Measurements from ENCODE around the gene VSIR.

Gene VSIR

DNA sequence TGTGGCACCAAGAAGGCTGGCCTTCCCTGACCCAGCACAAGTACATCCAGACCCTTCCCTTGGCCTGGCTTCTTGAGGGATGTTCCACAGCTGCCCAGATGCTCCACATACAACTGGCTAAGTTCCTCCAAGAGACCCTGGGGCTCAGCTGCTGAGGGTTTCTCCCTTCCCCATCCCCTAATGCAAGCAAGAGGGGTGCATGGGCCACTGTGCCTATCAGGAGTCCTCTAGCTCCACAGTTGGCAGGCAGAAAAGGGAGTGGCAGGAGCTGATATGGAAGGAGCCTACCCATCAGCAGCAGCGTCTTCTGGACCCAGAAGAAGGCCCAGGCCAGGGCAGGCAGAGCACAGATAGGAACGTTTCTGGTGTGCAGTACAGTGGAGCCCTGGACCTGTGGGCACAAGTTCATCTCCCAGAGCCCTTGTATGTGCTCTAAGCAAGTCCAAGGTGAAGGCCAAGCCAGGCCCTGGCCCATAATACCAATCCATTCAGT is 26.2 kb downstream of the VSIR start:
- H4K91ac ChIP-seq (ENCODE audit: low read length), result no peak overlapping the region
- H3K4ac ChIP-seq (ENCODE audit: low read depth in 1 of 2, low read length in 2 of 2), result peak overlapping the region in 1 of 2 experiments; percentile 6
- DNase-seq, result no peak
- no peaks in the 10 kb centered on the region for H3K9me3 ChIP-seq (ENCODE audit: control insufficient read depth, low read length)
- H2AK5ac ChIP-seq (ENCODE audit: low read length, severe bottlenecking), result no peak overlapping the region
- H3K4me1 ChIP-seq (ENCODE audit: control insufficient read depth, insufficient read depth, low read depth, low read length), result no peaks in the 10 kb centered on the region
- H2BK5ac ChIP-seq (ENCODE audit: low read depth, low read length, poor library complexity, severe bottlenecking), result no peak overlapping the region
- no peaks in the 10 kb centered on the region for H3K79me1 ChIP-seq (replicated peaks; ENCODE audit: low read length, poor library complexity, severe bottlenecking)
- peak overlapping the region; percentile 39 for H2AFZ ChIP-seq (ENCODE audit: low read depth, low read length)
- no peak overlapping the region for H3K27ac ChIP-seq (ENCODE audit: low read length, poor library complexity, severe bottlenecking)
- H2BK15ac ChIP-seq (ENCODE audit: low read depth, poor library complexity, severe bottlenecking), result no peak overlapping the region
- no peak overlapping the region for H3K4me3 ChIP-seq (ENCODE audit: insufficient read depth in 1 of 2, low read depth in 1 of 2, low read length in 2 of 2)
- no peak overlapping the region for H3K18ac ChIP-seq (ENCODE audit: low read depth in 1 of 2, low read length in 2 of 2)
- WGBS, result 64% methylated on average over 2 of the region's 2 CpGs
- H3K36me3 ChIP-seq (ENCODE audit: control insufficient read depth in 1 of 2, insufficient read depth in 2 of 2, low read depth in 1 of 2, low read length in 2 of 2), result peaks cover 0 to 14% of the 10 kb centered on the region in 2 experiments
- no peak overlapping the region for H2BK12ac ChIP-seq (ENCODE audit: low read length in 2 of 2)
- H3K14ac ChIP-seq (ENCODE audit: low read length in 2 of 2), result no peak overlapping the region
- H3K23ac ChIP-seq (ENCODE audit: low read length in 2 of 2), result no peak overlapping the region
- no peak overlapping the region for H2BK120ac ChIP-seq (ENCODE audit: low read depth, low read length)
- no peak overlapping the region for H3K4me2 ChIP-seq (ENCODE audit: low read length, poor library complexity, severe bottlenecking)
- H3K27me3 ChIP-seq (ENCODE audit: control insufficient read depth in 1 of 2, insufficient read depth in 1 of 2, low read length in 2 of 2), result peaks cover 0 to 44% of the 10 kb centered on the region in 2 experiments
- no peak overlapping the region for H3K9ac ChIP-seq (ENCODE audit: low read length)
- no peak overlapping the region for H4K8ac ChIP-seq (ENCODE audit: low read length)

DNA sequence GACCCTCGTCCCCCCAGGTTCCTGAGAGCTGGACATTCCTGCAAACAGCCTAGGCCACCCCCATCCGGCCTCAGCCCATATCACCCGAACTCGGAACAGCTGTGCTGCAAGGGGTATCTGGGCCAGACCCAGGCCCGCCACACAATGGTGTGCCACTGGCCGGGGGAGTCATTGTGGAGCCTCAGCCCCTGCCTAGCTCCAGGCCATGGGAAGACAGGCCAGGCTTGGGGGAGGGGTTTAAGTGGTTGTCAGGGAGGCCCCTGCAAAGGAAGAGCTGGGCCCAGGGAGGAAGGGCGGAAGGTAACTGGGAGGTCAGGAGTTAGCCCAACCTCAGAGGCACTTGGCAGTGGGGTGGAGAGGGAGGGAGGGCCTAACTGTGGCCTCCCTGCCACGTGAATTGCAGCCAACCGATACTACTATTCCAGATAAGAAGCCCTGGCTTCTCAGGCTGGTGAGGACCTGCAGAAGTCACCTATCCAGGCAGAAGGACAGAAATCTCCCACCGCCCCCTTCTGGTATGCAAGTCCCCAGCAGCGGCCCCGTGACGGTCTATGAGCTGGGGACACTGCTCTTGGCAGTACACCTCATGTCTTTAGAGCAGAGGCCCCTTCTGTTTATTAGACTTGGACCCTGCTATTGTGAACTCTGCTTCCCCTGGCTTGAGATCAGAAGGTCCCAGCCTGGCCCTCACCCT is 26.8 kb downstream of the VSIR start:
- no peak overlapping the region for H2BK120ac ChIP-seq (ENCODE audit: low read depth, low read length)
- no peak overlapping the region for H2BK12ac ChIP-seq (ENCODE audit: low read length in 2 of 2)
- H3K9me3 ChIP-seq (ENCODE audit: control insufficient read depth, low read length), result no peaks in the 10 kb centered on the region
- H3K4me2 ChIP-seq (ENCODE audit: low read length, poor library complexity, severe bottlenecking), result no peak overlapping the region
- no peak overlapping the region for H3K9ac ChIP-seq (ENCODE audit: low read length)
- H3K27ac ChIP-seq (ENCODE audit: low read length, poor library complexity, severe bottlenecking), result no peak overlapping the region
- H3K79me1 ChIP-seq (replicated peaks; ENCODE audit: low read length, poor library complexity, severe bottlenecking), result no peaks in the 10 kb centered on the region
- peaks cover 0 to 9% of the 10 kb centered on the region in 2 experiments for H3K36me3 ChIP-seq (ENCODE audit: control insufficient read depth in 1 of 2, insufficient read depth in 2 of 2, low read depth in 1 of 2, low read length in 2 of 2)
- H3K18ac ChIP-seq (ENCODE audit: low read depth in 1 of 2, low read length in 2 of 2), result no peak overlapping the region
- H3K4ac ChIP-seq (ENCODE audit: low read depth in 1 of 2, low read length in 2 of 2), result no peak overlapping the region
- no peak for DNase-seq
- 65% methylated on average over 12 of the region's 13 CpGs for WGBS
- no peak overlapping the region for H3K4me3 ChIP-seq (ENCODE audit: insufficient read depth in 1 of 2, low read depth in 1 of 2, low read length in 2 of 2)
- no peaks in the 10 kb centered on the region for H3K4me1 ChIP-seq (ENCODE audit: control insufficient read depth, insufficient read depth, low read depth, low read length)
- H4K8ac ChIP-seq (ENCODE audit: low read length), result no peak overlapping the region
- no peak overlapping the region for H2BK5ac ChIP-seq (ENCODE audit: low read depth, low read length, poor library complexity, severe bottlenecking)
- H2AFZ ChIP-seq (ENCODE audit: low read depth, low read length), result peak overlapping the region; percentile 3
- no peak overlapping the region for H2BK15ac ChIP-seq (ENCODE audit: low read depth, poor library complexity, severe bottlenecking)
- peak overlapping the region in 1 of 2 experiments; percentile 35 for H3K14ac ChIP-seq (ENCODE audit: low read length in 2 of 2)
- H2AK5ac ChIP-seq (ENCODE audit: low read length, severe bottlenecking), result no peak overlapping the region
- H3K23ac ChIP-seq (ENCODE audit: low read length in 2 of 2), result no peak overlapping the region
- H3K27me3 ChIP-seq (ENCODE audit: control insufficient read depth in 1 of 2, insufficient read depth in 1 of 2, low read length in 2 of 2), result peaks cover 0 to 45% of the 10 kb centered on the region in 2 experiments
- H4K91ac ChIP-seq (ENCODE audit: low read length), result no peak overlapping the region

DNA sequence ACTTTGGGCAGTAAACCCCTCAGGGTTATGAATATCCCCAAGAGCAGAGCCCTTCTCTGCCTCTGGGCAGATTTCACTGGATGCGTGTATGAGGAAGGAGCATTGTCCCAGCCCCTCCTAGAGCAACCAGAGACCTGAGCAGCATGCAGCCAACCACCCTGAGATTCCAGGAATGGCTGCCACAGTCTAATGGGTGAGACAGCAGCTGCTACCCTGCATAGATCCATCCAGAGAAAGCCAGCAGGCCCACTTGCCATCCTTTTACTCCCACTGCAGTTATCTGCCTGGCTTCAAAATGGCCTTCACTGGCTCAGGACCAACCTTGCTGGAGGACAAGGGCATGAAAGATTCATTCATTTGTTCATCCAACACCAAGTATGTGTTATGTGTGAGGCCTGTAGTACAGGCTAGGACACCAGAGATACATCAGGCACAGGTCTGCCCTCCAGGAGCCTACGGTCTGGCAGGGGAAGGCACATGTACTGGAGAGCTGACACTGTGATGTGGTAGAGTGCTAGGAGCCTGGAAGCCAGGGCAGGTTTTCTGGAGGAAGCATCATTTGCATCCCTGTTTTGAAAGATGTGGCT is 27.6 kb downstream of the VSIR start:
- H2AK5ac ChIP-seq (ENCODE audit: low read length, severe bottlenecking), result no peak overlapping the region

DNA sequence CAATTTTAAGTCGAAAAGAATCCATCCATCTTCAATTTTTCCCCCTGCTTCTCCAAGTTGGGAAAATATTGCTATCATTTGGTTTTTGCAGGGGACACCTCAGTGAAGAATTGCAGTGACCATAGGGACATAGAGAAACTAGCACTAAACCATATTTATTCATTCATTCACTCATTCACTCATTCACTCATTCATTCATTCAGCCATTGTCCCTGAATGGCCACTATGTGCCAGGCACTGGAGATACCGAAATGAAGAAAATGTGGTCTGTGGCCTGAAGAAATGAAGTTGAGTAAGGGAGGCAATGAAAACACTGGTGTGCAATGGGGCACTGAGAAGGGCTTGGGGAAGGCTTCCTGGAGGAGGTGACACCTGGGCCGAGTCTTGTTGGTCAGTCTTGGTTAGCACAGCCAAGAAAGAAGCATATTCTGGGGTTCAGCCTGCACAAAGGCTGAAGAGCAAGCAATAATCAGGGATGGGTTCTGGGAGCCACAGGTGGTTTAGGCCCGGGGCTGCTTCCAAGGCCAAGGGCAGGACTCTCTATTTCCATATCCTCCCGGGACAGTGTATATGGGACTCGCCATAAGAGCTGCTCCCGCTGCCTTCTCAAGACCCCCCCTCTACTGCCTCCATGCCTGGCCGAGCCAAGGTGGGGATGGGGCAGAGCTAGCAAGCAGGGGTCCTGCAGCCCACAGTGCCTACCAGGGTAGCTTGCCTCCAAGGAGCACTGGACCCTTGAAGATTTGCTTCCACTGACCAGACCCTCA is 28.2 kb downstream of the VSIR start:
- Histone ChIP-seq H3K79me1 (replicated peaks; ENCODE audit: low read length, poor library complexity, severe bottlenecking) (no peaks in the 10 kb centered on the region), H3K18ac (ENCODE audit: low read depth in 1 of 2, low read length in 2 of 2) (no peak overlapping the region), H3K27me3 (ENCODE audit: control insufficient read depth in 1 of 2, insufficient read depth in 1 of 2, low read length in 2 of 2) (peaks cover 0 to 49% of the 10 kb centered on the region in 2 experiments), H2BK120ac (ENCODE audit: low read depth, low read length) (no peak overlapping the region), H3K4me2 (ENCODE audit: low read length, poor library complexity, severe bottlenecking) (no peak overlapping the region), H2AK5ac (ENCODE audit: low read length, severe bottlenecking) (no peak overlapping the region), H3K9me3 (ENCODE audit: control insufficient read depth, low read length) (no peaks in the 10 kb centered on the region), H3K4me1 (ENCODE audit: control insufficient read depth, insufficient read depth, low read depth, low read length) (no peaks in the 10 kb centered on the region), H2AFZ (ENCODE audit: low read depth, low read length) (no peak overlapping the region), H3K36me3 (ENCODE audit: control insufficient read depth in 1 of 2, insufficient read depth in 2 of 2, low read depth in 1 of 2, low read length in 2 of 2) (no peaks in the 10 kb centered on the region), H4K8ac (ENCODE audit: low read length) (no peak overlapping the region), H2BK12ac (ENCODE audit: low read length in 2 of 2) (no peak overlapping the region), H2BK5ac (ENCODE audit: low read depth, low read length, poor library complexity, severe bottlenecking) (no peak overlapping the region), H4K91ac (ENCODE audit: low read length) (no peak overlapping the region), H3K9ac (ENCODE audit: low read length) (no peak overlapping the region), H3K4ac (ENCODE audit: low read depth in 1 of 2, low read length in 2 of 2) (no peak overlapping the region), H3K14ac (ENCODE audit: low read length in 2 of 2) (no peak overlapping the region), H3K27ac (ENCODE audit: low read length, poor library complexity, severe bottlenecking) (no peak overlapping the region), H3K23ac (ENCODE audit: low read length in 2 of 2) (no peak overlapping the region), H3K4me3 (ENCODE audit: insufficient read depth in 1 of 2, low read depth in 1 of 2, low read length in 2 of 2) (no peak overlapping the region), H2BK15ac (ENCODE audit: low read depth, poor library complexity, severe bottlenecking) (no peak overlapping the region)
- no peak for DNase-seq
- 92% methylated on average over 7 of the region's 8 CpGs for WGBS

More for the DNA sequence above, 27.6 kb downstream of the VSIR start:
- Histone ChIP-seq H3K4me1 (ENCODE audit: control insufficient read depth, insufficient read depth, low read depth, low read length) (no peaks in the 10 kb centered on the region), H4K8ac (ENCODE audit: low read length) (no peak overlapping the region), H3K23ac (ENCODE audit: low read length in 2 of 2) (no peak overlapping the region), H2BK5ac (ENCODE audit: low read depth, low read length, poor library complexity, severe bottlenecking) (no peak overlapping the region), H3K36me3 (ENCODE audit: control insufficient read depth in 1 of 2, insufficient read depth in 2 of 2, low read depth in 1 of 2, low read length in 2 of 2) (peaks cover 0 to 5% of the 10 kb centered on the region in 2 experiments), H2BK15ac (ENCODE audit: low read depth, poor library complexity, severe bottlenecking) (no peak overlapping the region), H3K79me1 (replicated peaks; ENCODE audit: low read length, poor library complexity, severe bottlenecking) (no peaks in the 10 kb centered on the region), H3K27ac (ENCODE audit: low read length, poor library complexity, severe bottlenecking) (no peak overlapping the region), H3K4me2 (ENCODE audit: low read length, poor library complexity, severe bottlenecking) (no peak overlapping the region), H3K9me3 (ENCODE audit: control insufficient read depth, low read length) (no peaks in the 10 kb centered on the region), H3K27me3 (ENCODE audit: control insufficient read depth in 1 of 2, insufficient read depth in 1 of 2, low read length in 2 of 2) (peaks cover 0 to 49% of the 10 kb centered on the region in 2 experiments), H3K14ac (ENCODE audit: low read length in 2 of 2) (no peak overlapping the region), H3K9ac (ENCODE audit: low read length) (no peak overlapping the region), H2BK12ac (ENCODE audit: low read length in 2 of 2) (no peak overlapping the region), H2BK120ac (ENCODE audit: low read depth, low read length) (no peak overlapping the region), H3K4me3 (ENCODE audit: insufficient read depth in 1 of 2, low read depth in 1 of 2, low read length in 2 of 2) (no peak overlapping the region), H2AFZ (ENCODE audit: low read depth, low read length) (no peak overlapping the region), H3K4ac (ENCODE audit: low read depth in 1 of 2, low read length in 2 of 2) (no peak overlapping the region), H3K18ac (ENCODE audit: low read depth in 1 of 2, low read length in 2 of 2) (no peak overlapping the region), H4K91ac (ENCODE audit: low read length) (no peak overlapping the region)
- no peak for DNase-seq
- 99% methylated on average over 2 of the region's 2 CpGs for WGBS

All from mesenchymal stem cell (in vitro differentiated cells and primary cell).